Neural cell (in vitro differentiated cells): ENCODE measurements around the gene DNAAF1. TPM values are rescaled to one million over a fixed set of nuclear protein-coding genes. Genes with fewer than 3 reads are reported as not detected.
A peak's percentile ranks its signal among the peaks of the same experiment; 100 is the strongest.
"Not testable (repeated sequence)": the region's sequence is repeated elsewhere in the genome, so short reads cannot be mapped to it uniquely, and the experiment has no call there.

ENCODE experiments used
- H2AFZ ChIP-seq: fragments of 200-600, 300-800 bp; sonication (generic), shearing (Covaris generic); 2 replicates; pipeline ENCODE4 v1.6.0; 2014; ENCODE audit warnings: low read depth, mild to moderate bottlenecking, antibody characterized with exemption, low read length, moderate library complexity
- H3F3A ChIP-seq: fragments of 200-600 bp; shearing (Covaris generic); 2 replicates; pipeline ENCODE4 v1.6.1; 2016; ENCODE audit warnings: mild to moderate bottlenecking, moderate library complexity, mixed read lengths, antibody characterized with exemption, low read length; ENCODE audit not compliant: insufficient read depth, poor library complexity, severe bottlenecking
- H3K27ac ChIP-seq: fragments of 200-600, 300-800 bp; sonication (generic), shearing (Covaris generic); 2 replicates; pipeline ENCODE4 v1.5.1; 2014; ENCODE audit warnings: mild to moderate bottlenecking, low read length, moderate library complexity
- H3K27me3 ChIP-seq: fragments of 300-800, 200-600 bp; sonication (generic), shearing (Covaris generic); 2 replicates; pipeline ENCODE4 v1.6.0; 2014; ENCODE audit warnings: mild to moderate bottlenecking, low read depth, low read length, moderate library complexity; ENCODE audit not compliant: insufficient read depth
- H3K36me3 ChIP-seq: fragments of 300-800, 200-600 bp; sonication (generic), shearing (Covaris generic); 2 replicates; pipeline ENCODE4 v1.5.1; 2014; ENCODE audit warnings: mild to moderate bottlenecking, antibody characterized with exemption, low read length, moderate library complexity; ENCODE audit not compliant: insufficient read depth
- H3K4me2 ChIP-seq: fragments of 300-800, 200-600 bp; sonication (generic), shearing (Covaris generic); 2 replicates; pipeline ENCODE4 v1.6.0; 2014; ENCODE audit warnings: mild to moderate bottlenecking, low read length
- H3K4me3 ChIP-seq: fragments of 300-800, 200-600 bp; sonication (generic), shearing (Covaris generic); 2 replicates; pipeline ENCODE4 v1.5.1; 2014; ENCODE audit warnings: mild to moderate bottlenecking, low read length, moderate library complexity
- H3K79me2 ChIP-seq: fragments of 200-600 bp; shearing (Covaris generic); replicated peaks from 2 replicates; pipeline ENCODE4 v1.6.0; 2014; ENCODE audit warnings: mild to moderate bottlenecking, low read length, moderate library complexity; ENCODE audit not compliant: insufficient read depth
- H3K9ac ChIP-seq: fragments of 300-800, 200-600 bp; sonication (generic), shearing (Covaris generic); 2 replicates; pipeline ENCODE4 v1.6.1; 2016; ENCODE audit warnings: mild to moderate bottlenecking, low read length, mixed read lengths
- H3K9me2 ChIP-seq: fragments of 200-600 bp; shearing (Covaris generic); 2 replicates; pipeline ENCODE4 v1.6.1; 2016; ENCODE audit warnings: mild to moderate bottlenecking, low read length, mixed read lengths; ENCODE audit not compliant: insufficient read depth
- H3K9me3 ChIP-seq: fragments of 200-600, 300-800 bp; sonication (generic), shearing (Covaris generic); 2 replicates; pipeline ENCODE4 v1.6.1; 2016; ENCODE audit warnings: mild to moderate bottlenecking, mixed run types, low read length, moderate library complexity, mixed read lengths
- H4K20me1 ChIP-seq: fragments of 200-600 bp; shearing (Covaris generic); 2 replicates; pipeline ENCODE4 v1.6.1; 2016; ENCODE audit warnings: mild to moderate bottlenecking, mixed run types; ENCODE audit not compliant: insufficient read depth
- CTCF ChIP-seq: fragments of 450-650 bp; IDR thresholded peaks from 2 replicates; pipeline ENCODE4 v1.5.1; 2014; ENCODE audit warnings: antibody characterized with exemption, mild to moderate bottlenecking, moderate library complexity; ENCODE audit not compliant: poor library complexity, severe bottlenecking
- EP300 ChIP-seq: fragments of 450-650 bp; conservative IDR thresholded peaks from 2 replicates; pipeline ENCODE4 v1.6.1; 2014; ENCODE audit warnings: antibody characterized with exemption, mild to moderate bottlenecking, moderate library complexity; ENCODE audit not compliant: poor library complexity, severe bottlenecking
- EZH2 ChIP-seq: fragments of 200-600, 300-800 bp; shearing (Covaris generic), sonication (generic); IDR thresholded peaks from 2 replicates; pipeline ENCODE4 v1.6.1; 2014; ENCODE audit warnings: antibody characterized with exemption, low read length, borderline replicate concordance, mild to moderate bottlenecking; ENCODE audit not compliant: insufficient read depth, poor library complexity, severe bottlenecking
- MXI1 ChIP-seq: fragments of 450-650 bp; conservative IDR thresholded peaks from 2 replicates; pipeline ENCODE4 v1.6.1; 2014; ENCODE audit warnings: antibody characterized with exemption, mild to moderate bottlenecking; ENCODE audit not compliant: poor library complexity, severe bottlenecking
- POLR2AphosphoS5 ChIP-seq: IDR thresholded peaks from 2 replicates; pipeline ENCODE4 v1.6.1; 2012
- RAD21 ChIP-seq: fragments of 450-650 bp; conservative IDR thresholded peaks from 2 replicates; pipeline ENCODE4 v1.6.1; 2014; ENCODE audit warnings: antibody characterized with exemption, mild to moderate bottlenecking, moderate library complexity
- REST ChIP-seq: IDR thresholded peaks from 2 replicates; pipeline ENCODE4 v1.6.1; 2012; ENCODE audit warnings: borderline replicate concordance
- SMC3 ChIP-seq: fragments of 450-650 bp; conservative IDR thresholded peaks from 2 replicates; pipeline ENCODE4 v1.6.1; 2014; ENCODE audit warnings: antibody characterized with exemption, mild to moderate bottlenecking, moderate library complexity; ENCODE audit not compliant: poor library complexity
- TAF1 ChIP-seq: IDR thresholded peaks from 2 replicates; pipeline ENCODE4 v1.6.1; 2012; ENCODE audit warnings: low read depth
- polyA plus RNA-seq: library from polyadenylated mRNA; depleted of rRNA; stranded (reverse); fragments of >200 nt; gene quantifications from 2 replicates; pipeline ENCODE4 v1.2.3, GENCODE V29; 2014

DNAAF1 gene
- polyA plus RNA-seq, 1 donor from 2014 or later = 0.71 TPM

GRCh38 chr16:84117494-84117843 lies 27.6 kb upstream of the DNAAF1 start:
- H3K27me3 ChIP-seq = no peaks in the 10 kb centered on the region
- TF ChIP-seq RAD21 (no peak), SMC3 (no peak), TAF1 (no peak), CTCF (no peak), MXI1 (no peak), POLR2AphosphoS5 (no peak), REST (no peak)
- H3K79me2 ChIP-seq = peaks cover 33% of the 10 kb centered on the region
- peak overlapping the region; percentile 89 for H3K9ac ChIP-seq
- H2AFZ ChIP-seq = peak overlapping the region; percentile 83
- H3K9me2 ChIP-seq = no peaks in the 10 kb centered on the region
- H3K27ac ChIP-seq = peak overlapping the region; percentile 88
- H3K9me3 ChIP-seq = no peaks in the 10 kb centered on the region
- H3K4me2 ChIP-seq = peak overlapping the region; percentile 92
- no peaks in the 10 kb centered on the region for H3F3A ChIP-seq
- peak overlapping the region; percentile 100 for H3K4me3 ChIP-seq
- peaks cover 4% of the 10 kb centered on the region for H3K36me3 ChIP-seq
- H4K20me1 ChIP-seq = no peaks in the 10 kb centered on the region

GRCh38 chr16:84118315-84118714 lies 26.8 kb upstream of the DNAAF1 start:
- Histone ChIP-seq H3K79me2 (peaks cover 25% of the 10 kb centered on the region), H3K36me3 (peaks cover 12% of the 10 kb centered on the region)
- H3K9ac ChIP-seq, H3K4me2 ChIP-seq, H3F3A ChIP-seq, H2AFZ ChIP-seq, H3K27ac ChIP-seq, H3K9me2 ChIP-seq, H3K4me3 ChIP-seq, H3K27me3 ChIP-seq, H4K20me1 ChIP-seq, H3K9me3 ChIP-seq: not testable (repeated sequence)

- Histone ChIP-seq H3K4me3 (no peak overlapping the region), H3K79me2 (peaks cover 17% of the 10 kb centered on the region), H2AFZ (no peak overlapping the region), H3K4me2 (no peak overlapping the region), H3K9me2 (no peaks in the 10 kb centered on the region), H3K36me3 (peaks cover 13% of the 10 kb centered on the region), H3K9ac (no peak overlapping the region), H3K27ac (no peak overlapping the region), H3F3A (no peaks in the 10 kb centered on the region), H3K9me3 (no peaks in the 10 kb centered on the region), H3K27me3 (no peaks in the 10 kb centered on the region), H4K20me1 (no peaks in the 10 kb centered on the region)
- TF ChIP-seq MXI1 (no peak), TAF1 (no peak), REST (no peak), RAD21 (no peak), EZH2 (no peak), POLR2AphosphoS5 (no peak), SMC3 (no peak), EP300 (no peak), CTCF (no peak)
Measured at GRCh38 chr16:84119368-84119767, 25.7 kb upstream of the DNAAF1 start.
